GM19035 (cell line): ENCODE data around the gene SVOPL.
A peak's percentile ranks its signal among the peaks of the same experiment; 100 is the strongest.
"Not testable (repeated sequence)": the region's sequence is repeated elsewhere in the genome, so short reads cannot be mapped to it uniquely, and the experiment has no call there.

Experiments
- ATAC-seq: cut with Tn5 transposase; IDR thresholded peaks from one replicate; pipeline ENCODE4 v1.9.1; 2021; ENCODE audit not compliant: unreplicated experiment

SVOPL gene

DNA sequence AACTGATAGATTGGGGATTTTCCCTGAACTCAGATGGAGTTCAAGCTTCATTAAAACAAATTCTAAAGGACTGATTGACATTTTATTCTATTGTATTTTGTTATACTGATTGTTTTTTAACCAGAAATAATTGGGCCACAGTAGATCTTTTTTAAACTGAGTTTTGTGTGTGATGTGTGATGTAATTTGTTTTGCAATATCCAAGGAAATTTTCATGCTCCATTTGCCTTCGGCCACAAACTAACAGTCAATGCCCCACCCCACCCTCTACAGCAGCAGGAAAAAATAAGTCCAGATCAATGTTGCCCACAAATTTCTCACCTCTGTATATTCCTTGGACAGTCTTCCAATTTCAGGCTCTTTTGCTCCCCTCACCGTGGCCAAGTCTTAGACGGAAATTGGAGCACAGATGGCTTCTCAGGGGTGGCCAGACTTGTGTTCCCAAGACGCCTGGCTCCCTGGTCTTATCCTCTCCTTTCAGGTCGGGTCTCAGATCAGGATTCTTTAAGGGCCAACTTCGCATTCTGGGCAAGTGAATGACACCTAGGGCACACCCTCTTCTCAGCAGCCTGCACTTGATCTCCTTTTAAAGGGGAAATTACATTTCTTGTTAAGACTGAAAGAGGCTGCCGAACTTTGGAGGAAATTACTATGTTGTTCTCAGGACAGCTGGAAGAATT, at the start of gene SVOPL:
TSS of gene SVOPL (minus strand) at position 506 of the 680 bp plus-strand sequence. CDS start 22,317 bp downstream, outside the sequence.
- ATAC-seq = no peak

GRCh38 chr7:138750473-138750872, 49.3 kb upstream of the SVOPL start:
- ATAC-seq = no peak

- ATAC-seq = no peak
These were observed 48.8 kb upstream of the SVOPL start for GRCh38 chr7:138749960-138750359.

DNA sequence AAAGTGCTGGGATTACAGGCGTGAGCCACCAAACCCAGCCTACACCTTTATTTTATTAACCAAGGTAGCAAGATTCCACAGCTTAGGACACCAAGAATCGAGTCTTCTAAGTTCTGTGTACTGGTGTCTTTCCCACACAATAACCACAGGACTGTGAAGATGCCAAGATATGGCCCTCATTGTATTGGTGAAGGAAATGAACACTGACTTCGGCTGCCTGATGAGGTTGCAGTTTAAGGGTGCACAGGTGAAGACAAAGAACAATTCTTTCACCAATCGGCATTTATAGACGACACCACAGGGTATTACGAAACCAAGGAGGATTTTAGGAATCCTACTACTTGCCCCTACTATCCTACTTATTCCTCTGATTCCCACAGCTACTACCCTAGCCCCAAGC, 47.5 kb upstream of the SVOPL start:
- no peak for ATAC-seq

DNA sequence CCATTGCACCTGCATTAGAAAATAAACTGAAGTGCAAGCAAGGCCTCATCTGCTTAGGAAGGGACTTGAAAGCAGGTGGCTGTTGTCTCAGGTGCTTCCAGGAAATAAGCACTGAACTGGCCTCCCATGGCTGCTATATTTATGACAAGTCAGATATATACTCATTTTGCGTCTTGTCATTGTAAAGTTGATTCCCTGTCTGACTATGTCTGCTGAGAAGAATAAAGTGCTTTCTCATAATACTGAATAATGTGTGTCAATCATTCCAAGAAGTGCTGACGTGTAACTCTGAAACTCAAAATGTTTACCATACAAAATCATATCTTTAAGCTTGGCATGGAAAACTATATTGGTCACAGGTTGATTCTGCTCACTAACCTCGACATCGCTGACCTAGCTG, 44.9 kb upstream of the SVOPL start:
- no peak for ATAC-seq

DNA sequence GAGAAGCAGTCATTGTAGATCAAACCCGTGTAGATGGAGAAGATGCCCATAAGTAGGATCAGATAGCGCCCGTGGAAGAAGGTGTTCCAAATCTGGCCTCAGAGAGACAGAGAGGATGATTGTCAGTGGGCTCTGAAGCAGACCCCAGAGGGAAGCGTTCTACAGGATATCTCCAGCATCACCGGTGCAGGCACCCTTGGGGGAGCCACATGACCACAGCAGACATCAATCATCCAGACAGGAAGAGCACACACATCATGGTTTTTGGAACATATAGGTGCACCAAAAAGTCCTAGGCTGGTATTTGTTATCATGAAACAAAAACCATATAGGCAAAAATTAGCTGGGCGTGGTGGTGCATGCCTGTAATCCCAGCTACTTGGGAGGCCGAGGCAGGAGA, 44.0 kb upstream of the SVOPL start:
- no peak for ATAC-seq

DNA sequence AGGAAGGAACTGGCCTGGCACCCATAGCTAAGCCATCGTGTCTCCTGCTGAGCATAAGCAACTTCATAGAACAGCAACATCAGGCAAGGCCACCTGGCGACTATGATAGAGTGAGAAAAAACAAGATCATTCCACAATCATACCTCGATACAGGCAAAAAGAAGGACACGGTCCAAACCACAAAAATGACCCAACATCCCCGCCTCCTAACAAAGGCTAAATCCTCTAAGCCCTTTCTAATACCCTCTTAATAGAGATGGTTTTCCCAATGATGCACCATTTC, 40.2 kb upstream of the SVOPL start:
- ATAC-seq = no peak

DNA sequence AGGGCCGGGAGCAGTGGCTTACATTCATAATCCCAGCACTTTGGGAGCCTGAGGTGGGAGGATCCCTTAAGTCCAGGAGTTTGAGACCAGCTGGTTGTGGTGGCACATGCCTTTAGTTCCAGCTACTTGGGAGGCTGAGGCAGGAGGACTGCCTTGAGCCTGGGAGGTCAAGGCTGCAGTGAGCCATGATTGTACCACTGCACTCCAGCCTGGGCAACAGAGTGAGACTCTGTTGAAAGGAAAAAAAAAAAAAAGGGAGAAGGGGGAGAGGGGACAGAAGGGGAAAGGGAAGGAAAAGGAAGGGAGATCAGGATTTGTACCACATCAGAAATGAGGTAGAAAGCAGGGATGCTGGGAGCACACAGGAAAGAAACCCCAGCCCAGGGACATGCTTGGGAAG, 38.7 kb upstream of the SVOPL start:
- no peak for ATAC-seq

DNA sequence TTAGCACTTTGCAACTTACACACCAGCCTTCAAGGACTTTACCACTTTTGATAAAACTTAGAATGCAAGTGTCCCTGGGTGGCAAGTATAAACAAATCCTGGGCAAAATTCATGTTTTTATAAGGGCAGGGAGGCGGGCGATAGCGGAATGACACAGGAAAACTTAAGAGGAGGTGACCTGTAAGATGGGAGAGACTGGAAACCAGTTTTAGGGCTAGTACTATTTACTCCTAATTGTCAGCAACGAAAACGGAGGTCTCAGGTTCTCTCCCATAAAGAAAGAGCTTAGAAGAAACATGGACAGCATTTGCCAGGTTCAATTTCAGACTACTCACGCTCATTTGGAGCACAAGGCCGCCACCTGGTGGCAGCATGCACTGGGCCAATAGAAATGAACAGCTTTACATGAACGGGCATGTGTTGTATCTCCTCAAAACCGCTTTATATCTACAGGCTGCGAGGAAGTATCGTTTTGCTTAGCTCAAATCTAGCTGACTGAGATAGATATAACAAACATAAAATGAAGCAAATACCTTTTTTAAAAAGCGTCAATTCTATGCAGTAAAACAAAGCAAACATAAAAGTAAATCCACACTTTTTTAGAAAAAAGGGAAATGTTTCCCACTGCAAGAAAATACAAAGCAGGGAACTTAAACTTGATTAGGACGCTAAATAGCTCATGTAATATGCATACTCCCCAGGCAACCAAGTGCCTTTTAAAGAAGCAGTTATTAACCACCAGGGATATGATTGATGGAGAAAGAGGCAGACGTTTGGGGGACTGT, 37.6 kb upstream of the SVOPL start:
- peak; percentile 98 for ATAC-seq

- ATAC-seq = no peak
These were observed 37.0 kb upstream of the SVOPL start for GRCh38 chr7:138738114-138738513.

DNA sequence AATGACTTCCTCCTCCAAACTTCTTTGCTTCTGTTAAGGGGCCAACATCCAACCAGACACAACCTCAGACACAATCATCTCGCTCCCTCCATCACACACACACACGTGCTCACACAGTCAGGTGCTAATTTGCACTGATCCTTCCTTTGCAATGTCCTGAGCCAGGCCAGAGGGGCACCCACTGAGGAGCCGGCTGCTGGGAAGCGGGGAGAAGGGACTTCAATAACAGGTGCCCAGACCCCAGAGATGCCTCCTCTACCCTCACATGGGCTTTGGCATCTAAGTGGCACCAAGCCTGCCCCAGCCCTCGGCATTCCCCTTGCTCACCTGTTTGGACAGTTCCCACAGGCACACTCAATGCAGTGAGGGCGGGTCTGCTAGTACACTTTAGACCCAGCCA, 34.2 kb upstream of the SVOPL start:
- ATAC-seq = no peak

- not testable (repeated sequence) for ATAC-seq
These were observed 30.6 kb upstream of the SVOPL start for GRCh38 chr7:138731733-138732132.

GRCh38 chr7:138729444-138729843, 28.3 kb upstream of the SVOPL start:
- ATAC-seq = no peak

- ATAC-seq = no peak
These were observed 26.4 kb upstream of the SVOPL start for GRCh38 chr7:138727336-138728099.

GRCh38 chr7:138726288-138726687, 25.1 kb upstream of the SVOPL start:
- no peak for ATAC-seq

DNA sequence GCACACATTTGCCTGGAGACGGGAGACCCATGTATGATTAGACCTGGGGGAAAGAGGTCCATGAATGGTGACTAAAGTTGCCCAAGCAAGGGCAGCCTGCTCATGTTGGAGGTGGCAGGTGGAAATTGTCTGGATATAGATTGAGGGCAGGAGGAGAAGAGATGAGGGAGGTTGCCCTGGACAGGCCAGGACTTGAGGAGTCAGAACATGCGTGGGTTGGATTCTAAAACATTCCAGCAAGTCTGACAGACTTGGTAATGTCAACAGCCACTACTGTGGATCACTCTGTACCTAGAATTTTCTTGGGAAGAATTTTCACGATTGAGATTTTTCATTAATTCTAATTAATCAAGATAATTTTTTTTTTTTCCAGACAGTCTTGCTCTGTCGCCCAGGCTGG, 19.1 kb upstream of the SVOPL start:
- ATAC-seq = no peak

GRCh38 chr7:138716889-138717288, 15.7 kb upstream of the SVOPL start:
- ATAC-seq = no peak

- no peak for ATAC-seq
These were observed 12.0 kb upstream of the SVOPL start for GRCh38 chr7:138713191-138713590.

DNA sequence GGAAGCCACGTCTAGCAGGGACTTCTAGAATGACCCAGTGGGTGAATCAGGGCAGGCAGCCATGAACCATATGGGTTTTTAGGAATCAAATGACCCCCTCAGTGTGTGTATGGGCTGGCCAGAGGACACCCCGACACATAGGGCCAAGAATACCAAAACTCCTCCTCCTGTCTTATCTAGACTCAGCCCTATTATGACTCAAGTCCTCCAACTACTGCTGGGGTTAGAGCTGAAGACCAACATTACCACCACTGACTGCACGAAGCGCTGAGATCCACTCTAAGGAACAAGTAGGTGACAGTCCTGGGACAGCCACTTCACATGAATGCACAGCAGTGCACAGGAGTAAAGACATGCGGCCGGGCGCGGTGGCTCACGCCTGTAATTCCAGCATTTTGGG, 11.5 kb upstream of the SVOPL start:
- ATAC-seq = no peak

- ATAC-seq = no peak
These were observed 9.6 kb upstream of the SVOPL start for GRCh38 chr7:138710536-138711385.

DNA sequence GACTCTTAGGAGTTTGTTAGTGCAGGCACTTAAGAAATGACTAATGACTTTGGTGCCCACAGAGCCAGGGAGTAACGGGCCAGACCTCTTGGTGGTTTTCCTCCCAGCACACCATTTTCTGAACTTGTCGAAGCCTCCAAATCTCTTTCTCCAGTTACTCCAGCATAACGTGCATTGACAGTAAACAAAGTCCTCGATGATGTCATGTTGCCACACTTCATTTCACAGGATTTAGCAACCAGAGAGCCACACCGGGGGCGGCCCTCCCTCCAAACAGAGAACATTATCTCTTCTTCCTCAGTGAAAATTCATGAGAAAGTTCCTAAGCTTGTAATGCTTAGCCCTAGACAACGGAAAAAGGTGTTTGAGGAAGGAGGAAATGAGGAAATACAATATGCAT, 4.0 kb upstream of the SVOPL start:
- no peak for ATAC-seq
